Gastrocnemius medialis (tissue), 4 donors: Measurements from ENCODE around the gene NEK1.

Source experiments
- CTCF ChIP-seq, 5 experiments: fragments of 450-650 bp in 3 of 5; fragments of 200-600 bp in 2 of 5; sonication (generic) in 2 of 5; IDR thresholded peaks in 4 of 5; conservative IDR thresholded peaks in 1 of 5; 1 replicate in 4 of 5; 2 replicates in 1 of 5; pipeline ENCODE4 v1.5.1; 2016 to 2019; ENCODE audit warnings: antibody characterized with exemption in 5 of 5, mild to moderate bottlenecking in 3 of 5, moderate library complexity in 3 of 5
- POLR2A ChIP-seq, 2 donors: fragments of 450-650 bp; IDR thresholded peaks; one replicate each; pipeline ENCODE4 v1.6.1; 2017; ENCODE audit warnings: antibody characterized with exemption in 2 of 2, mild to moderate bottlenecking in 2 of 2, moderate library complexity in 2 of 2

DNA sequence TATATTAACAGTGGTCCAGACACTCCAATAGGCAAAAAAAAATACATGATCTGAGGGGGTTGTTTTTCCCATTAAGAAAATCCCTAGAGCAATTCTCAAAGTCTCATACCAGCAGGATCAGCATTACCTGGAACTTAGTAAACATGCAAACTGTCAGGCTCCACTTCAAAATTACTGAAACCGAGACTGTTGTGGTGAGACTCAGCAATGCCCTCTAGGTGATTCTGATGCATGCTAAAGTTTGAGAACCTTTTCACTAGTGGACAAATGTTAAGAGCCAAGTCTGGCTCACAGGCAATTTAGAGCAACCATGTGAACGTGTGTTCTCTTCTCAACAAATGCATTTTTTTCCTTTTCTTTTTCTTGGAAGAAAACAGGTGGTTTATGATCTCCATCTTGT lies 30.2 kb downstream of the NEK1 start:
- no peak for TF ChIP-seq POLR2A (IDR thresholded peaks at IDR 0.05)
- TF ChIP-seq CTCF (IDR thresholded peaks at IDR 0.05 in 4 of 5, conservative IDR thresholded peaks at IDR 0.05 in 1 of 5) = no peak
